MM.1S (cell line): ENCODE results near the gene GRAP.
"Not testable (repeated sequence)": the region's sequence is repeated elsewhere in the genome, so short reads cannot be mapped to it uniquely, and the experiment has no call there.

Experiments
- DNase-seq: peaks from one replicate; pipeline ENCODE4 v3.0.0-alpha.2; 2015
- H2AFZ ChIP-seq: fragments of 300-600 bp; sonication (generic); 2 replicates; pipeline ENCODE4 v1.6.0; 2016; ENCODE audit warnings: antibody characterized with exemption, low read length
- H3F3A ChIP-seq: fragments of 300-600 bp; sonication (generic); 2 replicates; pipeline ENCODE4 v1.6.1; 2016; ENCODE audit warnings: mild to moderate bottlenecking, antibody characterized with exemption, low read length, moderate library complexity, mixed read lengths; ENCODE audit not compliant: insufficient read depth
- H3K27ac ChIP-seq: fragments of 300-600 bp; sonication (generic); 2 replicates; pipeline ENCODE4 v1.5.1; 2016; ENCODE audit warnings: mild to moderate bottlenecking, low read length
- H3K27me3 ChIP-seq: fragments of 300-600 bp; sonication (generic); replicated peaks from 2 replicates; pipeline ENCODE4 v1.6.0; 2016; ENCODE audit warnings: low read length; ENCODE audit not compliant: insufficient read depth
- H3K36me3 ChIP-seq: fragments of 300-600 bp; sonication (generic); replicated peaks from 2 replicates; pipeline ENCODE4 v1.6.1; 2016; ENCODE audit warnings: mild to moderate bottlenecking, low read length, mixed read lengths; ENCODE audit not compliant: insufficient read depth
- H3K4me1 ChIP-seq: fragments of 300-600 bp; sonication (generic); 2 replicates; pipeline ENCODE4 v1.6.1; 2016; ENCODE audit warnings: low read length, mixed read lengths
- H3K4me2 ChIP-seq: fragments of 300-600 bp; sonication (generic); 2 replicates; pipeline ENCODE4 v1.6.0; 2016; ENCODE audit warnings: low read depth, low read length
- H3K4me3 ChIP-seq: fragments of 300-600 bp; sonication (generic); 2 replicates; pipeline ENCODE4 v1.5.1; 2016; ENCODE audit warnings: low read length, mixed read lengths
- H3K79me2 ChIP-seq: fragments of 300-600 bp; sonication (generic); 2 replicates; pipeline ENCODE4 v1.6.1; 2016; ENCODE audit warnings: mixed run types, low read length, mixed read lengths
- H3K9ac ChIP-seq: fragments of 300-600 bp; sonication (generic); 2 replicates; pipeline ENCODE4 v1.6.1; 2016; ENCODE audit warnings: low read length, mixed read lengths
- H3K9me2 ChIP-seq: fragments of 300-600 bp; sonication (generic); replicated peaks from 2 replicates; pipeline ENCODE4 v1.6.1; 2016; ENCODE audit warnings: mild to moderate bottlenecking, low read length, mixed read lengths; ENCODE audit not compliant: insufficient read depth
- H3K9me3 ChIP-seq: fragments of 300-600 bp; sonication (generic); replicated peaks from 2 replicates; pipeline ENCODE4 v1.6.1; 2016; ENCODE audit warnings: mild to moderate bottlenecking, low read length, mixed read lengths; ENCODE audit not compliant: insufficient read depth
- H4K20me1 ChIP-seq: fragments of 300-600 bp; sonication (generic); 2 replicates; pipeline ENCODE4 v1.6.1; 2016; ENCODE audit warnings: mild to moderate bottlenecking, low read length, moderate library complexity, mixed read lengths; ENCODE audit not compliant: insufficient read depth
- EZH2 ChIP-seq: fragments of 300-600 bp; sonication (generic); optimal IDR thresholded peaks from 2 replicates; pipeline ENCODE3; 2017; ENCODE audit warnings: low read depth, mild to moderate bottlenecking, antibody characterized with exemption, low read length, mixed read lengths
- EZH2phosphoT487 ChIP-seq: fragments of 300-600 bp; sonication (generic); IDR thresholded peaks from 2 replicates; pipeline ENCODE4 v1.6.1; 2018; ENCODE audit warnings: antibody characterized with exemption, low read length
- TF ChIP-seq, protein P1 (sequence below): fragments of 300-600 bp; sonication (generic); IDR thresholded peaks from 2 replicates; pipeline ENCODE4 v1.5.1; 2016; ENCODE audit warnings: antibody characterized with exemption, low read length, mixed read lengths

The GRAP gene

DNA sequence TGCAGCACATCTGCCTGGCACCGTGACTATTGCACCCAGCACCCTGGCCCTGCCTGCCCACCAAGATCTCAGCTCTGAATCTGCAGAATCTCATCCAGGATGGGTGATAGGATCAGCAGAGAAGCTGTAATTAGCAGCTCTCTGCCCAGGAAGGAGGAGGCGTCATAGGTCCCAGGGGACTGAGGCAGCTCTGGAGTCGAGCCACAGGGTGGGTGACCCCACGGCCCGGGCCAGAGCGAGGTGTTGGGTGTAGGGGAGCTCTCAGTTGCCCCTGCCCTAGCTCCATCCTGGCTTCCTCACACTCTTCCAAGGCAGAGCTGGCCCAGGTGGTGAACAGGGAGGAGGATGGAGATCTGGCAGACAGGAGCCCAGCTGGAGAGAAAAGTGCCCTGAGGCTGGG, 24.0 kb downstream of the GRAP start:
- DNase-seq: no peak
- Histone ChIP-seq H3K27ac (no peak overlapping the region), H3K27me3 (no peaks in the 10 kb centered on the region), H2AFZ (no peak overlapping the region), H3K79me2 (no peaks in the 10 kb centered on the region), H3K4me2 (no peak overlapping the region), H3K9me3 (no peaks in the 10 kb centered on the region), H4K20me1 (no peaks in the 10 kb centered on the region), H3K4me3 (no peak overlapping the region), H3K9me2 (no peaks in the 10 kb centered on the region), H3K4me1 (no peaks in the 10 kb centered on the region), H3F3A (no peaks in the 10 kb centered on the region), H3K36me3 (no peaks in the 10 kb centered on the region), H3K9ac (no peak overlapping the region)
- TF ChIP-seq, protein P1, sequence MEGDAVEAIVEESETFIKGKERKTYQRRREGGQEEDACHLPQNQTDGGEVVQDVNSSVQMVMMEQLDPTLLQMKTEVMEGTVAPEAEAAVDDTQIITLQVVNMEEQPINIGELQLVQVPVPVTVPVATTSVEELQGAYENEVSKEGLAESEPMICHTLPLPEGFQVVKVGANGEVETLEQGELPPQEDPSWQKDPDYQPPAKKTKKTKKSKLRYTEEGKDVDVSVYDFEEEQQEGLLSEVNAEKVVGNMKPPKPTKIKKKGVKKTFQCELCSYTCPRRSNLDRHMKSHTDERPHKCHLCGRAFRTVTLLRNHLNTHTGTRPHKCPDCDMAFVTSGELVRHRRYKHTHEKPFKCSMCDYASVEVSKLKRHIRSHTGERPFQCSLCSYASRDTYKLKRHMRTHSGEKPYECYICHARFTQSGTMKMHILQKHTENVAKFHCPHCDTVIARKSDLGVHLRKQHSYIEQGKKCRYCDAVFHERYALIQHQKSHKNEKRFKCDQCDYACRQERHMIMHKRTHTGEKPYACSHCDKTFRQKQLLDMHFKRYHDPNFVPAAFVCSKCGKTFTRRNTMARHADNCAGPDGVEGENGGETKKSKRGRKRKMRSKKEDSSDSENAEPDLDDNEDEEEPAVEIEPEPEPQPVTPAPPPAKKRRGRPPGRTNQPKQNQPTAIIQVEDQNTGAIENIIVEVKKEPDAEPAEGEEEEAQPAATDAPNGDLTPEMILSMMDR: no peak
- no peak for TF ChIP-seq EZH2

- Histone ChIP-seq H3K4me3 (no peak overlapping the region), H3K79me2 (no peaks in the 10 kb centered on the region), H3K9me2 (no peaks in the 10 kb centered on the region), H2AFZ (no peak overlapping the region), H3K9me3 (no peaks in the 10 kb centered on the region), H3K4me2 (no peak overlapping the region), H3K27me3 (no peaks in the 10 kb centered on the region), H3K36me3 (no peaks in the 10 kb centered on the region), H3K27ac (no peak overlapping the region), H3K4me1 (no peaks in the 10 kb centered on the region), H4K20me1 (no peaks in the 10 kb centered on the region), H3F3A (no peaks in the 10 kb centered on the region), H3K9ac (no peak overlapping the region)
- TF ChIP-seq EZH2phosphoT487 (no peak), EZH2 (no peak)
- TF ChIP-seq, protein P1: no peak
- no peak for DNase-seq
Observed at GRCh38 chr17:19022128-19022527, 24.6 kb downstream of the GRAP start.

GRCh38 chr17:19021622-19022083, 25.1 kb downstream of the GRAP start:
- DNase-seq: no peak
- Histone ChIP-seq H2AFZ (no peak overlapping the region), H3K27me3 (no peaks in the 10 kb centered on the region), H3F3A (no peaks in the 10 kb centered on the region), H3K4me2 (no peak overlapping the region), H3K36me3 (no peaks in the 10 kb centered on the region), H3K9ac (no peak overlapping the region), H4K20me1 (no peaks in the 10 kb centered on the region), H3K4me1 (no peaks in the 10 kb centered on the region), H3K27ac (no peak overlapping the region), H3K4me3 (no peak overlapping the region), H3K79me2 (no peaks in the 10 kb centered on the region), H3K9me2 (no peaks in the 10 kb centered on the region), H3K9me3 (no peaks in the 10 kb centered on the region)
- no peak for TF ChIP-seq EZH2
- TF ChIP-seq, protein P1: no peak
- TF ChIP-seq EZH2phosphoT487: no peak

DNA sequence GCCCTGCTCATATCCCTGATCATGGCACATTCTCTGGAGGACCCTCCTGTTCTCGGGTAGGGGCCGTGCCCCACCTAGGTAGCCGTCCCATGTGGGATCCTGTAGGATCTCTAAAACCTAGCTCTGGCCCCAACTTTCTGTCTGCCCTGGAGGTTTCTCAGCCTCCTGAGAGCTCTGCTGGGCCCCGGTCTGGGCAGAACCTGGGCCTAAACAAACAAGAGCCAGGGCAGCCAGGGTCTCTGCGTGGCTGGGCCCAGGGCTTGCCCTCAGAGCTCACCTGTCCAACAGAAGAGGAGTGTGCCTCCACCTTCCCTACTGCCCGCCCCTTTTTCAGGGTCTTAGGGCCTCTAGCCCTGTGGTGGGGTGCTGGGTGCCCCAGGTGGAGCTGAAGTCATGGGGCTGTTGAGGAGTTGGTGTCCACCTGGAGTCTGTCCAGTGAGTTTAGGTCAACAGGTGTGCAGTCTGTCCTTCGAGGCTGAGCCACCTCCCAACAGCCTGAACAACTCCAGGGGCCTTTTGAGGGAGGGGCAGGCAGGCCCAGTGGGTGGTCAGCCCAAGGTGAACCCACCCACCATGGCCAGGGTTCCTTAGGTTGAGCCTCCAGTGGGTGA, 25.6 kb downstream of the GRAP start:
- H4K20me1 ChIP-seq, H3K4me2 ChIP-seq, H3K36me3 ChIP-seq, H2AFZ ChIP-seq, H3K79me2 ChIP-seq, H3K9ac ChIP-seq, H3F3A ChIP-seq, H3K9me2 ChIP-seq, H3K27me3 ChIP-seq, H3K9me3 ChIP-seq, H3K27ac ChIP-seq, H3K4me1 ChIP-seq, DNase-seq, H3K4me3 ChIP-seq: not testable (repeated sequence)
